HG03354 (cell line): ENCODE measurements around the gene ST6GALNAC3.
"Not testable (repeated sequence)": the region's sequence is repeated elsewhere in the genome, so short reads cannot be mapped to it uniquely, and the experiment has no call there.

Experiments used
- ATAC-seq: cut with Tn5 transposase; IDR thresholded peaks from one replicate; pipeline ENCODE4 v1.9.1; 2021; ENCODE audit warnings: mild to moderate bottlenecking; ENCODE audit not compliant: unreplicated experiment, poor library complexity, severe bottlenecking

Gene ST6GALNAC3

DNA sequence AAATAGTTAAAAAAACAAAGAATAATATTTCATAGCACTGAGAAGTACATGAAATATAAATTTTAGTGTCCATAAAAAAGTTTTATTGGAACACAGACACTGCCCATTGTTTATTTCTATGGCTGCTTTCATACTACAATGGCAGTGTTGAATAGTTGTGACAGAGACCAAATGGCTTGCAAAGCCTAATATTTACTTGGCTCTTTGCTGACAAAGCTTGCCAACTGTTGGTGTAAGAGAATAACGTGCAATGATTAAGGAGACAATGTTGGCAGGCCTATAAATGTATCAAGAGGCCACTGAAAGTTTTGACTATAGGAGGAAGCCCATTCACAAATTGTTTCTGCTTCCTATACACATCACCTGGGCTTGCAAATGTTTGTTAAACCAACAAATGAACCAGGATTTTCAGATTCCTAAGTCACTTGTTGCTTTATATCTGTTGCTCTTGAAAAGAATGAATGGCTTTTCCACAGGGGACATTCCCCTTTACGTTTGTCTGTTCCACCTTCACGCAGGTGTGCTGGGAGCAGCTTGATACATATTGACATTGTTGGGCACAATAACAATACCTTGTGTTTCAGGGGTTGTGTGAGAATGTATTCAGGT is 5.5 kb upstream of the ST6GALNAC3 start:
- ATAC-seq: no peak

DNA sequence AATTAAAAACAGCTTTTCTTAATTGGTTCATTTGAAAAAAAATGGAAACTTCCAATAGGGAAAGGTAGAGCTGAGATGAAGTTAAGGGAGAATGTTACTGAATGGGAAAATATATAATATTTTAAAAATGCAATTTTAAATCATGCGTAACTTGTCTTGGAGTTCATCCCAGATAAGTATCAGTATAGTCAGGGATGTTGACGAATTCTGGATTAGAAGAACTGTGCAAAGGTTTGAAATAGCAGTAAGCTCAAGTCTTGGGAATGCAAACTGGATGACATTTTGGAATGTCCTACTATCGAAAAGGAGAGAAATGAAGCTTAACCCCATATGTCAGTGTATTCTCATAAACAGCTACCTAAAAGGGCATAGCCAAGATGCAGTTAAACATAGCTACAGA is 4.0 kb upstream of the ST6GALNAC3 start:
- no peak for ATAC-seq

GRCh38 chr1:76073481-76073880 is 1.1 kb upstream of the ST6GALNAC3 start:
- no peak for ATAC-seq

- no peak for ATAC-seq
Observed at GRCh38 chr1:76075188-76075489, 593 bp downstream of the ST6GALNAC3 start.

- ATAC-seq: peak; percentile 39
Observed at GRCh38 chr1:76075877-76076276, 1.3 kb downstream of the ST6GALNAC3 start.

DNA sequence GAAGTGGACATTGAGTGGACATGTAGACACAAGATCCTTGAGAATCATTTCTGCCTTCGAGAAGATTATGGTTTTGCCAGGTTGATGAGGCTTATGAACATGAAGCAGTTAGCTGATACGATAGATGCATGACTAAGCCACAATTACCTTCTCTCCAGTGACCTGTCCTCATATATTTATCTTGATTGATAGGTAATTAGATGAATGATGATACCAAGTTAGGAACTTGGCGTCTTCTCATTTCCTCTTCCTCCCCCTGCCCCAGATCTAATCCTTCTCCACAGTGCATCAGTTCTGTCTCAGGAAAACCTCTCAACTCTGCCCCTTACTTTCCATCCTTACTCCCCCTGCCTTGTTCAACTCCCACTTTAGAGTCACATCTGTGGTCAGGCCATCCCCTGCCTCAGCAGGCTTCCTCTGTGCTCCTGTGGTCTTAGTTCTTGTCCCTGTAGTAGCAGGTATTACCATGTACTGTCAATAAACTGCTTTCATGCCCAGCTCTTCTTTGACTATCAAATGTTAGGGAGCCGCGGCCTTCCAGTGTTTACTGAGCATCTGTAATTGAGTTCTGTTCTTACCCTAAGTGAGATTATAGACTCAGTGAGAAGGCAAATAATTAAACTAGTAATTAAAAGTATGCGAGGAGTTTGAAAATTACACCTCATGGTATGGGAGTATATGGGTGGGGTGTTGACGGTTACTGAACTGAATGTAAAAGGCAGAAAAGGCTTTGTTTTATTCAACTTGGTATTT is 5.1 kb downstream of the ST6GALNAC3 start:
- no peak for ATAC-seq

- no peak for ATAC-seq
Observed at GRCh38 chr1:76080552-76081079, 6.1 kb downstream of the ST6GALNAC3 start.

DNA sequence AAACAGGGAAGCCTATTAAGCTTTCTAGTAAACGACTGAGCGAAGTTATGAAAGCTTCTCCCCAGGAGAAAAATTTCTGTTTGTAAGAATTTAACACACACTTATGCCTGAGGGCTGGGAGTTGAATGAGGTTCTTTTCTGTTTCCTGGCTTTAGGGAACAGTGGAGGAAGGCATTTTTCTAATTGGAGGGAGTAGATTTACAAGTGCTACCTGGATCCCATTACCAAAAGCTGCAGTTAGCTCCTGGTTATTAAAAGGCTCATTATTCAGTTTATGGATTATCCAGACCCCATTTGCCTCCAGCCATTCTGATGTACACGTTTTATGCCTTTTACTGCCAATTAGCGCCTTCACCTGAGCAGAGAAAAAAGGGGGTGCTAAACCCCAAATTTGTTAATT is 7.5 kb downstream of the ST6GALNAC3 start:
- no peak for ATAC-seq

- ATAC-seq: no peak
Observed at GRCh38 chr1:76083189-76083588, 8.6 kb downstream of the ST6GALNAC3 start.

DNA sequence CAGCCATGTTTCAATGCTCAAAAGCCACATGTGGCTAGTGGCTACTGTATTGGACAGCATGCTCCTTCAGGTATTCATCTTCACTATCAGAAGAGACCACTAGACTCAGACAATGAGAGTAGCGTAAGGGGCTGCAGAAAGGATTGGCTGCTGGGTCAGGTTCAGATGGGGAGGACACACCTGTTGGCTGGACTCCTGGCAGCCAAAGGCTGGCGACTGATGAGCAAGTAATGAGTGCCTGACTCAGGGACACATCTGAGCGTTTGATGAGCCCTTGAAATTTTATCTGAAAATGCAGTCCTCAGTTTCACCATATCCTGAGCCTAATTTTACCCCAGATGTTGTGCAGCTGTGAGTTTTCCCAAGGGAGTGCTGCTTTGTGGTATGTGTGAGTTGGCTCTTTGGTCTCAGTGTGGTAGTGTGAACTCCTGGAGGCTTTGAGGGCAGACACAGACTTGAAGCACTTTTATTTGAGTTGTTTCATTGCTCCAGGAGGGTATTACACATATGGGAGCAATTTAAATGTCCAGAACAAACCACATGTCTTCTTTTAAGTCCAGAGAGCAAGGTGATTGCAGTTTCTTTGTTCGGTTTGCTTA is 9.6 kb downstream of the ST6GALNAC3 start:
- no peak for ATAC-seq

DNA sequence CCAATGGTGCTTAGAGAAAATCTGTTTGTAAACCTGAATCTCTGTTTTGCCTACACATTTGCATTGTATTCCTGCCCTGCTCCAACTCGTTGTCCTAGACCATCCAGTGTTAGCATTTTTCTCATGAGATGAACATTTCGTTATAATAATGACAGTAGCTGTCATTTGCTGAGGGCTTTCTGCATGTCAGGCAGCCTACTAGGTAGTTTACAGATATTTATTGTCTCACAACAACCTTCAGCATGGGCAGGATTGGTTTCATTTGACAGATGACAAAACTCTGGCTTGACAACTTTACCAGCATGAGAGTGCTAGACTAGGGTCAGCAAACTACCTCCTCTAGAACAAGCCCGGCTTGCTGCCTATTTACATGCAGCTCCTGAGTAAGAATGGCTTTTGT is 10.1 kb downstream of the ST6GALNAC3 start:
- no peak for ATAC-seq

- no peak for ATAC-seq
Observed at GRCh38 chr1:76086109-76086508, 11.6 kb downstream of the ST6GALNAC3 start.

GRCh38 chr1:76086597-76086996 is 12.1 kb downstream of the ST6GALNAC3 start:
- no peak for ATAC-seq

GRCh38 chr1:76090283-76091203 is 16.0 kb downstream of the ST6GALNAC3 start:
- ATAC-seq: no peak

GRCh38 chr1:76092812-76093211 is 18.3 kb downstream of the ST6GALNAC3 start:
- ATAC-seq: no peak

DNA sequence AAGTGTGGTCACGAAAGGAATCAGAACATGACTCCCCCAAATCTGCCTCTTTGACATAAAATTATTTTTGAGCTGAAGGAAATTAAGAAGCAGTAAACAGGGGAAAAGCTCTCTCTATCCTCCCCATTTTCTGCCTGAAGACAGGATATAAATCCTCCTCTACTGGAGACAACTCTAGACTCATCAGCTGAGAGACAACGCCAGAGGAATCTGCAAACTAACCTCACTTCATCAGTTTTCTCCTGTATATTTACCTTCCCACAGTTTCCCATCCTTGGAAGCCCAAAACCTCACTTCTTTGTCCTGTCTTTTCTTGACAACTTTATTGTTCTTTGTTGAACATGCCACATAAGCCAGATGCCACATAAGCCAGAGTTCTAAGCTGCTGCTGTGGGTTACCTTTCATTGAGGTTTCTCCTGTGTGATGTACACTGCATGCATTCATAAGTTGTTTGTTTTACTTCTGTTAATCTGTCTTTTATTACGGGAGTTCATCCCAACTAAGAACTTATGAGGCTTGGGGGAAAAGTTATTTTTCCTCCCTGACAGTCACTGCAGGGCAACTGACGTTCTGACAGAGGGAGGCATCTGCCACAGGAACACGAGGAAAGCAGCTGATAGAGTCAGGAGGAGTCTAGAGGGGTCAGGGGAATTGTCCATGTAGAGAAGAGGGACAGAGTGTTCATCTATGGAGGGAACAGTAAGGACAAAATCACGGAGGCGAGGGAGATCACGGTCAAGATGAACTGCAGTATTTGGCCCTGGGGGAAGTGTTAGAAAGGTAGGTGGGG is 19.2 kb downstream of the ST6GALNAC3 start:
- ATAC-seq: no peak

DNA sequence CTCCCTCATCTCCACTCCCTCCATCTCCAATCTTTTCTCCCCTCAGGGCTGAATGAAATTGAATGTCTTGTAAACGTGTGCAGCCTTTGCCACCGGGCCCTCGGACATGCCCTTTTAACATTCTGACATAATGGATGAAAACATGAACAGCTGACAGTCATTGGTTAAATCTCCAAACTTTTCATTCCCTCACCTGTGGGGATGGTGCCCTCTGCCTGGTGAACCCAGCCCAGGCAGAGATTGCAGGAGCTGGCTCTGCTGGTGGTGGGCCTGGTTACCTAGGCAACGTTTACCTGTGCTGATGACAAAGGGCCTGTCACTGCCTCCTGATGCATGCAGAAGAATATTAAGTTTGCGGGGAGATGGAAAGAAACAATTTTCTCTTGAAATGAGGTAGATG is 21.3 kb downstream of the ST6GALNAC3 start:
- no peak for ATAC-seq

DNA sequence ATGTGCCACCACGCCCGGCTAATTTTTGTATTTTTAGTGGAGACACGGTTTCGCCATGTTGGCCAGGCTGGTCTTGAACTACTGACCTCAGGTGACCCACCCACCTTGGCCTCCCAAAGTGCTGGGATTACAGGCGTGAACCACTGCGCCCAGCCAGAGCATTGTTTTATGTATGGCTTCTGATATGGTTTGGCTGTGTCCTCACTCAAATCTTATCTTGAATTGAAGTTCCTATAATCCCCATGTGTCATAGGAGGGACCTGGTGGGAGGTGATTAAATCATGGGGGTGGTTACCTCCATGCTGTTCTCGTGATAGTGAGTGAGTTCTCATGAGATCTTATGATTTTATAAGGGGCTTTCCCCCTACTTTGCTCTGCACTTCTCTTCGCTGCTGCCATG is 22.5 kb downstream of the ST6GALNAC3 start:
- not testable (repeated sequence) for ATAC-seq

- ATAC-seq: no peak
Observed at GRCh38 chr1:76098845-76099244, 24.3 kb downstream of the ST6GALNAC3 start.
